Activated T-cell treated with anti-CD3 and anti-CD28 coated beads for 1 hour (primary cell): Measurements from ENCODE around the gene ADAM22.
"Not testable (repeated sequence)": the region's sequence is repeated elsewhere in the genome, so short reads cannot be mapped to it uniquely, and the experiment has no call there.

Experiments
- DNase-seq: peaks from one replicate; pipeline ENCODE4 v3.0.0-alpha.2; 2020; ENCODE audit warnings: low read depth

The ADAM22 gene

GRCh38 chr7:88111140-88111743, 177.2 kb downstream of the ADAM22 start:
- no peak for DNase-seq

DNA sequence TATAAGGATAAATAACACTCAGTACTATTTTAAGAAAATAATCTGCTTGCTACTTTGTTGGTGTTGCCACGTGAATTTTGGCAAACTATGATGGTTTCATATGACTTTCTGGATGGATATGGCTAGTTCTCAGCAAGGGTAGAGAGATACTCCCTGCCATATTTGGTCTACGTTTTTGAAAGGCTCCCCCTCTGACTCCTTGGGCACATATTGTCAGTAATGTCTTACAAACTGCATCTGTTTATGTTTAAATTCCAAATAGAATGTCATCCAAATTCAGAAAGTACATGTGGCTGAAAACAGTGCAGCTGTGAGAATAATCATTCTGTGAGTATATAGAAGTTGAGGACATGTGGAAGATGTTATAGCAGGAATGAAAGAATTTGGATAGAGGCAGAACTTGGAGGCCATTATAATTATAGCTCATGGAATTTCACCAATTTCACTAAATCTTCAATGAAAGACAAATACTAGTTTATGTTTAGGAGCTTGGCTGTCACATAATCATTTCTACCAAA, 178.0 kb downstream of the ADAM22 start:
- no peak for DNase-seq

- no peak for DNase-seq
Measured at GRCh38 chr7:88115258-88115796, 181.3 kb downstream of the ADAM22 start.

GRCh38 chr7:88115816-88116215, 181.8 kb downstream of the ADAM22 start:
- DNase-seq, result no peak

GRCh38 chr7:88116235-88116795, 182.3 kb downstream of the ADAM22 start:
- DNase-seq, result no peak

GRCh38 chr7:88117325-88117724, 183.3 kb downstream of the ADAM22 start:
- DNase-seq, result no peak

- DNase-seq, result no peak
Measured at GRCh38 chr7:88121335-88121734, 187.3 kb downstream of the ADAM22 start.

DNA sequence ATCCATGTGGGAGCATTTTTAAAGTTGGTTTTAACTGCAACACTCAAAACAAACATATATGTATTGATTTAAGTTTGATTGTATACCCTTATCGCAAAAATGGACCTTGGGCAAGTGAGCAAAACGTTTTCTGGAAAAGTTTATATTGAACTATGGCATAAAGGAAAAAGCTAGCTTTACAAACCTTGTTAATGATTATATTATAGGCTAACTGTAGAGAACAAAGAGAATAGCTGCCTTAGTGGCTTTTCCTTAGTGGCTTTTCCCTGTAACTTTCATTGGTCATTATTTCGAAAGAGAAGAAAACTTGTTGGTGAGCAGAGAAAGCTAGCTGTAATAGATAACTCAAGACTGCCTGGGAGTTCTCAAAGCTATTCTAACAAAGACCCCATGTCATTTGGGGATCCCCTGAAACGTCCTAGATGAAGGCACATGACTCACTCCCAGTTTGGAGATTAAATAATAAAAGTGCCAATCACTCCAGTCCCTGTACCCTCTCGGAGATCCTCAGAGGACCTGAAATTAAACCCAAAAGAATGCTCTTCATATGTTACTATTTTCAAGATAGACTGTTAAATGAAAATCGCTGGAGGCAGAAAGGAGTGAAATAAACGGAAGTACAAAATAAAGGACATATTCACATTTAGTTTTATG, 193.7 kb downstream of the ADAM22 start:
- no peak for DNase-seq

GRCh38 chr7:88132725-88133124, 198.7 kb downstream of the ADAM22 start:
- no peak for DNase-seq

DNA sequence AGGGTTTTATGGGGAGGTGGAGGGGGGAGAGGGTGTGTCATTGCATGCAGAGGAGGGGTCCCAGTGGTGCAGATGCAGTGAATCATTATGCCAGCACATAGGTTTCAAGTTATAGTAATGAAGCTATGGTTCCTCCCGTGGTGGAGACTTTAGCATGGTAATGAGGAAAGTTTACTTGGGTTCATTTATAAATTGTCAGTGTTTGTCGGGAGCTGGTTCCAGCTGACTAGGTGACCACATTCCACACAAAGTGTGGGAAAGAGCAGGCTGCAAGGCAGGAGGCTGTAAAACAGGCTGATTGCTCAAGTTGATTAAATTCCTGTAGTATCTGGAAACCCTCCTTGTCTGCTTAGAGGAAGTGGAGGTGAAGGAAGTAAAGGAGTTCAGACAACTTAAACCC, 206.9 kb downstream of the ADAM22 start:
- no peak for DNase-seq

DNA sequence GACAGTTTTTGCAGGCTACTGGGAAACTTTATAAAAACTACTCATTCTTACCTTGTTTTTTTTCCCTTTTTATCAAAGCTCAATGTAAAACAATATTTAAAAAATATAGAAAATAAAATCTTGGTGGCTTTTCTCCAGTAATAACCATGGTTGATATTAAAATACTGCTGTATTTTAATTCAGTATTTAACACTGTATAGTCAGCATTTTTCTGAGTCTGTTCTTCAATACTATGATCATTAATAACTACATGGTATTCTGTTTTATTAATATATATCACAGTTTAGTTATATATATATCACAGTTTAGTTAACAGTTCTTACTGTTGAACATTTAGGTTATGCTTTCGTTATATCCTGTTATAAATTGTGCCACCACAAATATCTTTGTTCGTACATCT, 207.4 kb downstream of the ADAM22 start:
- no peak for DNase-seq

- no peak for DNase-seq
Measured at GRCh38 chr7:88141953-88142352, 207.9 kb downstream of the ADAM22 start.

GRCh38 chr7:88146616-88147015, 212.6 kb downstream of the ADAM22 start:
- DNase-seq, result no peak

DNA sequence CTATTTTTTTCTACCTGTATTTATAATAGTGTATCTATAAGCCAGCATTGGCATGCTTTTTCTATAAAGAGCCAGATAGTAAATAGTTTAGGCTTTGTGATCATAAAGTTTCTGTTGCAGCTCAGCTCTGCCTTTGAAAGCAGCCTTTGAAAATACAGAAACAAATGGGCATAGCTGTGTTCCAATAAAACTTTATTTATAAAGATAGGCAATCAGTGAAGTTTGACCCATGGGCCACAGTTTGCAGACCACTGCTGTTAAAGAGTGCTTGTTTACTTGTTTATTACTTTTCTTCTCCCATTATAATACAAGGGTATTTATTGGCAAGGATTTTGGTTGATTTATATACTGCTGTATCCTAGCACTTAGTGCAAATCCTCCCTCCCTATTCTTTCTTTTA, 213.3 kb downstream of the ADAM22 start:
- no peak for DNase-seq

DNA sequence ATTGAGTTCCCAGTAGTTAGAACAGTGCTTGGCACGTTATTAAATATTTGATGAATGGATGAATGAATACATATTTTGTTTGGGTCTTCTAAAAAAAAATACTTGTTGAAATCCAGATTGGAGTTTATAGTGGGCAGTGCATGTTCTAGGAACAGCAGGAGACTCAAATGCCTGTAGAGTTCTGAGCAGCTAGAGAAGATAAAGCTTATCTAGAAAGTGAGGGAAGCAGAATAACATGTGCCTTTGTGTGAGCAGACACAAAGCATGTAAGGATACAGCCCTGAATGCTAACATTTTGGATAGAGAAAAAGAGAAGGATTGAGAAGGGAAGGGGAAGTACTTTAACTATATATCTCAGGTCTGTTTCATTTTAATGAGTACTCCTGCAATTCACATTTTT, 213.9 kb downstream of the ADAM22 start:
- no peak for DNase-seq

- no peak for DNase-seq
Measured at GRCh38 chr7:88150033-88150432, 216.0 kb downstream of the ADAM22 start.

DNA sequence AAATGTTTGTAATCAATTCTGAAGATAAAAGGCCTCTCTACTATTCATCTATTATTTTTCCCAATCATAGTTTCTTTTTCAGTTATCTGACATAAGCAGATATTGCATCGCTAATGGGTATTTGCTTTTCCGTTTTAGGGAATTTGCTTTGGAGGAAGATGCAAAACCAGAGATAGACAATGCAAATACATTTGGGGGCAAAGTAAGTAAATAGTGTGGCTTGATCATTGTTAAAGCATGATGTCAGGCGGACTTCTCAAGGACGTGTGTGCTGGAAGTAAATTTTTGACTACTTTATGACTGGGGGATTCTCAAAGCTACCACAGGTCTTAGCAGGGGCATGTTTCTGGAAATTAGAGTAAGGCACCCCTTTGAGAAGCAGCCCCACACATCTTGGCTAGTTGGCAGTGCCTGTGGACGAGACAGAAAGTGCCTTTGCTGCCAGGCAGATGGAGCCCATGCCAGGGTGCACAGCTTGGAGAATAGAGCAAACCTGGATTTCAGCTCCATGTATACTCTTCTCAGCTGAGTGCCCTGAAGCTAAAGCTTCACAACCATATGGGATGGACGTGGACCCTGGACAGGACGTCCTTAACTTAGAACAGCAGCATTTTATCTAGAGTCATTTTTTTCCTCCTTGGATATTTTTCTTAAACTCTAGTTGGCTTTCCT, 217.2 kb downstream of the ADAM22 start:
- DNase-seq, result no peak

DNA sequence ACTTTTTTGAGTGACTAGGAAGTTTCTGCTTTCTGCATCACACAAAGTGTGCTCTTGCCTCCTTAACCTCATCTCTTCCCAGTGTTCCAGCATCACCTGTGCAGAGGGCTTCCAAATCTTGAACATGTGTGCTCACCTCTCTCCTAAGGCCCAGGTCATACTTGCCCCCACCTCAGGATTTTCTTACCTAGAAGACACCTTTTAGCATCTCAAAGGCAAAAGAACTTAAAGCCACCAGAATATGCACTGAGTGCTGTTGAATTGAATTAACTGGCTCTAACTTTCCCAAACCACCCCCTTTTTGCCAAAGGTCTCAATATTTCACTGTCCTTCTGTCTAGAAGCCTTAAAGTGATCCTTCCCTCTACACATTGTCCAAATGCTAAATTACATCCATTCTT, 219.3 kb downstream of the ADAM22 start:
- DNase-seq, result no peak

- no peak for DNase-seq
Measured at GRCh38 chr7:88155756-88156155, 221.7 kb downstream of the ADAM22 start.

GRCh38 chr7:88156356-88156755, 222.3 kb downstream of the ADAM22 start:
- DNase-seq, result no peak

DNA sequence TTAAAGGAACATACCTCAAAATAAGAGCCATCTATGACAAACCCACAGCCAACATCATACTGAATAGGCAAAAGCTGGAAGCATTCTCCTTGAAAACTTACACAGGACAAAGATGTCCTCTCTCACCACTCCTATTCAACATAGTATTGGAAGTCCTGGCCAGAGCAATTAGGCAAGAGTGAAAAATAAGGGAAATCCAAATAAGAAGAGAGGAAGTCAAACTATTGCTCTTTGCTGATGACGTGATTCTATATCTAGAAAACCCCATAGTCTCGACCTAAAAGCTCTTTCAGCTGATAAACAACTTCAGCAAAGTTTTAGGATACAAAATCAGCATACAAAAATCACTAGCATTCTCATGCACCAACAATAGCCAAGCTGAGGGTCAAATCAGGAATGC, 225.7 kb downstream of the ADAM22 start:
- not testable (repeated sequence) for DNase-seq

DNA sequence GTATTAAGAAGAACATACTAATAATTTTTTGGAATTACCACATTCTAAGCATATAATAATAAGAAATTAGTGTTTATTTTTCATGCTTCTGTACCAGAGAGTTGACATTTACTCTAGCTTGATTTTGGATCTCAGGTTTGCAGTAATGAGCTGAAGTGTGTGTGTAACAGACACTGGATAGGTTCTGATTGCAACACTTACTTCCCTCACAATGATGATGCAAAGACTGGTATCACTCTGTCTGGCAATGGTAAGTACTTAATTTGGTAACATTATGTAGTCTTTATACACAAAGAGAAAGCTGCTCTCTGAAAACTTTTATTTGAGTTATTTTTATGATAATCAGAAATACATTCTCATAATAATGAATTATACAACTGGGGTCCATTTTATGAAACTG, 231.6 kb downstream of the ADAM22 start:
- no peak for DNase-seq

- no peak for DNase-seq
Measured at GRCh38 chr7:88167223-88167622, 233.2 kb downstream of the ADAM22 start.
